CD14-positive monocyte (primary cell): ENCODE data around the gene CETN2. TPM values are rescaled to one million over a fixed set of nuclear protein-coding genes. Genes with fewer than 3 reads are reported as not detected.
A peak's percentile ranks its signal among the peaks of the same experiment; 100 is the strongest.

Source experiments
- DNase-seq, 3 donors: peaks; one replicate each; pipeline ENCODE4 v3.0.0-alpha.2; 2011 to 2022
- H2AFZ ChIP-seq: 2 replicates; pipeline ENCODE4 v1.6.0; 2012; ENCODE audit warnings: mild to moderate bottlenecking, low read depth, low read length, inconsistent platforms; ENCODE audit not compliant: insufficient read depth, poor library complexity, severe bottlenecking
- H3K27ac ChIP-seq, 2 donors: 1 replicate in 1 of 2; 2 replicates in 1 of 2; pipeline ENCODE4 v1.5.1; 2012 to 2013; ENCODE audit warnings: low read length in 2 of 2, control low read depth in 1 of 2, inconsistent platforms in 1 of 2, low read depth in 1 of 2, mild to moderate bottlenecking in 1 of 2
- H3K27me3 ChIP-seq, 2 donors: one replicate each; pipeline versions ENCODE4 v1.6.0 to v1.6.1; 2011 to 2013; ENCODE audit warnings: low read length in 2 of 2; ENCODE audit not compliant: control insufficient read depth in 2 of 2, insufficient read depth in 2 of 2
- H3K36me3 ChIP-seq, 2 donors: replicated peaks in 1 of 2; 1 replicate in 1 of 2; 2 replicates in 1 of 2; pipeline versions ENCODE4 v1.5.1 to v1.6.1; 2012 to 2013; ENCODE audit warnings: low read length in 2 of 2, control low read depth in 1 of 2, inconsistent platforms in 1 of 2, mild to moderate bottlenecking in 1 of 2; ENCODE audit not compliant: insufficient read depth in 2 of 2, control insufficient read depth in 1 of 2
- H3K4me1 ChIP-seq, 2 donors: 1 replicate in 1 of 2; 2 replicates in 1 of 2; pipeline versions ENCODE4 v1.5.1 to v1.6.1; 2012 to 2013; ENCODE audit warnings: low read length in 2 of 2, control low read depth in 1 of 2, inconsistent platforms in 1 of 2, mild to moderate bottlenecking in 1 of 2, moderate library complexity in 1 of 2; ENCODE audit not compliant: insufficient read depth in 2 of 2, control insufficient read depth in 1 of 2
- H3K4me2 ChIP-seq: replicated peaks from 2 replicates; pipeline ENCODE3; 2012; ENCODE audit warnings: low read length, moderate library complexity, mild to moderate bottlenecking; ENCODE audit not compliant: poor library complexity, severe bottlenecking; ENCODE audit errors: extremely low read depth
- H3K4me3 ChIP-seq, 3 experiments: fragments of 200-600 bp in 1 of 3; sonication (generic) in 1 of 3; replicated peaks in 1 of 3; 1 replicate in 2 of 3; 2 replicates in 1 of 3; pipeline ENCODE4 v1.5.1; 2011 to 2013; ENCODE audit warnings: low read length in 3 of 3, mild to moderate bottlenecking in 3 of 3, control low read depth in 2 of 3, low read depth in 2 of 3, inconsistent platforms in 1 of 3, moderate library complexity in 1 of 3
- H3K79me2 ChIP-seq: 2 replicates; pipeline ENCODE4 v1.6.0; 2012; ENCODE audit warnings: mild to moderate bottlenecking, control low read depth, inconsistent platforms, low read length, moderate library complexity; ENCODE audit not compliant: insufficient read depth
- H3K9ac ChIP-seq: 2 replicates; pipeline ENCODE4 v1.6.0; 2017; ENCODE audit warnings: low read length, mild to moderate bottlenecking; ENCODE audit not compliant: insufficient read depth, poor library complexity, severe bottlenecking
- H3K9me3 ChIP-seq, 2 donors: replicated peaks in 1 of 2; 1 replicate in 1 of 2; 2 replicates in 1 of 2; pipeline versions ENCODE4 v1.5.1 to v1.6.1; 2012 to 2013; ENCODE audit warnings: low read length in 2 of 2, control low read depth in 1 of 2; ENCODE audit not compliant: control insufficient read depth in 1 of 2, insufficient read depth in 1 of 2
- H4K20me1 ChIP-seq: 2 replicates; pipeline ENCODE4 v1.6.0; 2012; ENCODE audit warnings: mild to moderate bottlenecking, low read length, control low read depth, moderate library complexity; ENCODE audit not compliant: insufficient read depth
- H3K27ac Mint-ChIP-seq, 7 donors: one replicate each; pipeline ENCODE4 v1.8.0; 2020; ENCODE audit warnings: mild to moderate bottlenecking in 7 of 7, mixed read lengths in 7 of 7, moderate library complexity in 6 of 7, inconsistent platforms in 2 of 7
- H3K27me3 Mint-ChIP-seq, 3 donors: one replicate each; pipeline ENCODE4 v1.8.0; 2021 to 2022; ENCODE audit warnings: low read depth in 3 of 3, mild to moderate bottlenecking in 3 of 3, mixed read lengths in 3 of 3, moderate library complexity in 3 of 3, inconsistent platforms in 1 of 3
- H3K36me3 Mint-ChIP-seq, 2 donors: one replicate each; pipeline ENCODE4 v1.8.0; 2020; ENCODE audit warnings: mixed read lengths in 2 of 2, inconsistent platforms in 1 of 2, mild to moderate bottlenecking in 1 of 2
- H3K4me1 Mint-ChIP-seq: one replicate; pipeline ENCODE4 v1.8.0; 2020; ENCODE audit warnings: mild to moderate bottlenecking, mixed read lengths
- H3K4me3 Mint-ChIP-seq, 2 donors: one replicate each; pipeline ENCODE4 v1.8.0; 2020; ENCODE audit warnings: mild to moderate bottlenecking in 2 of 2, mixed read lengths in 2 of 2, moderate library complexity in 1 of 2
- H3K9me3 Mint-ChIP-seq, 7 donors: one replicate each; pipeline ENCODE4 v1.8.0; 2020 to 2022; ENCODE audit warnings: mixed read lengths in 7 of 7, mild to moderate bottlenecking in 6 of 7, moderate library complexity in 6 of 7, inconsistent platforms in 2 of 7
- CTCF ChIP-seq: fragments of 200-600 bp; IDR thresholded peaks from one replicate; pipeline ENCODE4 v1.8.0; 2022; ENCODE audit warnings: antibody characterized with exemption, mild to moderate bottlenecking
- WGBS: methylation state at CpG from one replicate; pipeline ENCODE4 v1.1.5; 2013; ENCODE audit warnings: missing lambda C conversion rate; ENCODE audit not compliant: insufficient coverage; 5-methylcytosine and 5-hydroxymethylcytosine counted together
- intact Hi-C, 2 donors: fragments of 100-400 bp; cut with micrococcal nuclease; formaldehyde crosslinking; loops; one replicate each; pipeline versions ENCODE4 v1.15.0 to v1.15.1; 2023
- polyA plus RNA-seq, 3 donors: library from polyadenylated mRNA; depleted of rRNA in 1 of 3; unstranded in 2 of 3; stranded (reverse) in 1 of 3; fragments of 300-500 nt in 2 of 3; fragments of >200 nt in 1 of 3; fragmentation: Illumina TruSeq in 2 of 3; gene quantifications; 1 replicate in 2 of 3; 2 replicates in 1 of 3; pipeline ENCODE4 v1.2.3, GENCODE V29; 2012 to 2021

CETN2 gene
- polyA plus RNA-seq, 3 donors = 5.4 to 26.7 (median 19.9) TPM

DNA sequence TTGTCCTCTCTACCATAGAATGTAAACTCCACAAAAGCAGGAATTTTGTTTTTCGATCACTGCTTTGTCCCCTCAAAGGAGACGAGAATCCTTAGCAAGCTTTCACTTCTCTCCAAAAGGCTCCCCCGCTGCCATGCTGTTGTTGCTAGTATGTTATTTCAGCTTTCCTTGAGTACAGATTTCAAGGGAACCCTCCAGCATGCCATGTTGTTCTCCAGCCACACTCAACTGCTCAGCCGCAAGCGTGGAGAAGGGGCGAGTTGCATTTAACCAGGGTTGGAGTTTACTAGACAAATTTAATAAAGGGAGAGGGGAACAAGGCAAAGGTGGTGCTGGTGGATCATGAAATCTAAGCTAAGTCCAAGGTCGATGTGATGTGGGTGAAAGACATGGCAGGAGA is 23.4 kb upstream of the CETN2 start:
- Histone ChIP-seq H3K27me3 (no peaks in the 10 kb centered on the region), H3K79me2 (no peaks in the 10 kb centered on the region), H3K4me1 (no peaks in the 10 kb centered on the region), H2AFZ (no peak overlapping the region), H3K9me3 (no peaks in the 10 kb centered on the region), H4K20me1 (no peaks in the 10 kb centered on the region), H3K4me2 (no peak overlapping the region), H3K9ac (no peak overlapping the region), H3K4me3 (no peak overlapping the region), H3K27ac (no peak overlapping the region), H3K36me3 (peaks cover 33 to 58% of the 10 kb centered on the region in 2 donors)
- H3K4me1 Mint-ChIP-seq = no peaks in the 10 kb centered on the region
- no peak overlapping the region for H3K4me3 Mint-ChIP-seq
- H3K27me3 Mint-ChIP-seq = peaks cover 0 to 5% (median 0%) of the 10 kb centered on the region in 3 donors
- TF ChIP-seq CTCF = no peak
- peak overlapping the region in 2 of 7 donors; percentile 4 to 15 for H3K27ac Mint-ChIP-seq
- WGBS = no CpG with 5 or more reads among the region's 7 CpGs
- intact Hi-C loops = no loop called here
- DNase-seq = no peak
- H3K36me3 Mint-ChIP-seq = peaks cover 39 to 60% of the 10 kb centered on the region in 2 donors
- H3K9me3 Mint-ChIP-seq = peaks cover 0 to 1% (median 0%) of the 10 kb centered on the region in 7 donors

DNA sequence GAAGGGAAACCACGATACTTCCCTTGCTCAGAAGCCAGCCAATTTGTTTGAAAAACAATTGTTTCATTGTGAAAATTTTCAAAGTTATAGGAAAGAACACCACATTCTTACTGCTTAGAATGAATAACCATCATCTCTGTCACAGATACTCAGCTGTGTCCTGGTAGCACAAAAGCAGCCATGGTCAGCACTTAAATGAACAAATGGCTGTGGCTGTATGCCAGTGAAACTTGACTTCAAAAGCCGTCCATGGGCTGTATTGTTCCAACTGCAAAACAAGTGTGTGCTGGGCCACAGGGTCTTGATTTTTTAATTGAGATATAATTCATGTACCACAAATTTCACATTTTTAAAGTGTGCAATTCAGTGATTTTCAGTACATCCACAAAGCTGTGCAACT is 19.9 kb upstream of the CETN2 start:
- H3K4me3 Mint-ChIP-seq = no peak overlapping the region
- no peaks in the 10 kb centered on the region for H3K4me1 ChIP-seq
- H3K27me3 ChIP-seq = no peaks in the 10 kb centered on the region
- no peak overlapping the region for H3K4me3 ChIP-seq
- H3K9me3 Mint-ChIP-seq = peaks cover 0 to 1% (median 0%) of the 10 kb centered on the region in 7 donors
- H3K36me3 ChIP-seq = peaks cover 27 to 71% of the 10 kb centered on the region in 2 donors
- H3K27me3 Mint-ChIP-seq = peaks cover 0 to 5% (median 0%) of the 10 kb centered on the region in 3 donors
- DNase-seq = no peak
- WGBS = no CpG with 5 or more reads among the region's 2 CpGs
- no peak overlapping the region for H3K4me2 ChIP-seq
- H3K79me2 ChIP-seq = no peaks in the 10 kb centered on the region
- no peak for TF ChIP-seq CTCF
- H3K9me3 ChIP-seq = no peaks in the 10 kb centered on the region
- intact Hi-C loops = no loop called here
- H2AFZ ChIP-seq = no peak overlapping the region
- H3K27ac Mint-ChIP-seq = no peak overlapping the region
- H3K27ac ChIP-seq = no peak overlapping the region
- H3K9ac ChIP-seq = no peak overlapping the region
- peaks cover 44 to 56% of the 10 kb centered on the region in 2 donors for H3K36me3 Mint-ChIP-seq
- no peaks in the 10 kb centered on the region for H3K4me1 Mint-ChIP-seq
- no peaks in the 10 kb centered on the region for H4K20me1 ChIP-seq
